ENCODE data around the gene RPS27A. TPM values are rescaled to one million over a fixed set of nuclear protein-coding genes. Genes with fewer than 3 reads are reported as not detected.
"Not testable (repeated sequence)": the region's sequence is repeated elsewhere in the genome, so short reads cannot be mapped to it uniquely, and the experiment has no call there.

RPS27A gene
- total and polyA plus RNA-seq, 7 donors = 1,474 to 3,968 (median 2,433) TPM

DNA sequence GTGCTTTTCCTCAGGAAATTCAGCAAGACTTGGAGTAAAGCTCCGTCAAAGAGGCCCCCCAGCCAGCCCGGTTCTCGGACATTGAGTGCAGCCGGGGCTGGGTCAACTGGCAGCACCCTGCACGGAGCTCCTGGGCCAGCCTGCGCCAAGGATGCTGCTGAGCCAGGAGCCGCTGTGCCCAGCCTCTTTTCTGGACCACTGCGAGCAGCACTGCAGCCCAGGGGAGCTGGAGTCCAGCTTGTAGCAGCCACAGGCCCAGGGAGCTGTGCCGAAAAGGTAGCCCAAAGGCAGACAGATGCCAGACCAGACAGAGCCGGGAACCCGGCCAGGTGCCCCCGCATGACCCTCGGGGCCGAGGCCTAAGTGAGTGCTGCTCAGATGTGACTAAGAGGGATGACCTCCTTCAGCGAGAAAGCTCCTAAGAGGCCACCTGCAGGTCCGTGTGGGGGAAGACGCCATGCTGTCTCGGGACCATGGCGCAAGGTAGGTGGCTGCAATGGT lies 7.7 kb upstream of the RPS27A start:
- H3K27me3 ChIP-seq = no peaks in the 10 kb centered on the region
- WGBS, 2 donors = 91% methylated on average over 19 of the region's 19 CpGs
- TF ChIP-seq EP300 (IDR thresholded peaks at IDR 0.05) = no peak
- no peak for TF ChIP-seq POLR2A (IDR thresholded peaks at IDR 0.05)
- intact Hi-C loops (cut with DNase I) = no loop called here
- no peak for DNase-seq
- peak overlapping the region; percentile 1 to 97 (median 92) for H3K27ac ChIP-seq
- no peaks in the 10 kb centered on the region for H3K9me3 ChIP-seq
- no peaks in the 10 kb centered on the region for H3K36me3 ChIP-seq
- H3K4me1 ChIP-seq = peaks cover 0 to 21% (median 11%) of the 10 kb centered on the region in 4 donors
- H3K4me3 ChIP-seq = no peak overlapping the region

DNA sequence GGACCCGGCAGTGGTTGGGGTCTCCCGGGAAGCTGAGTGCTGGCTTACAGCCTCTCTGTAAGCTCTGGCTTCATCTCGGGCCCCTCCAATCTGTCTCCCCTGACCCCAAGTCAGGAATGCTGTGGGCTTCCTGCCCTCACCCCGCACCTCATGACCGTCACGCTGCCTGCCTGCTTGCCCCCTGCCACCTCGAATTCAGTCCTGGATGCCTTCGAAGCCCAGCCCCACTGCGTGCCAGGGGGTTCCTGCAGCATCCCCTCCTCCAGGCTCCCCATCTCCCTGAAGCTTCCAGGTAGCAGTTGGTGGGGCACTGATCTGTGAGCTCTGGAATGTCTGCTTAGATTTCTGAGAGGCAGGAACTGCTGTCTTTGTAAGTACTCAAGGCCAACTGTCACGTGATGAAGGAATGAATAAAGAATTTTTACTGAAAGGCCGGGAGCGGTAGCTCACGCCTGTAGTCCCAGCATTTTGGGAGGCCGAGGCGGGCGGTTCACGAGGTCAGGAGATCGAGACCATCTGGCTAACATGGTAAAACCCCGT lies 6.9 kb upstream of the RPS27A start:
- DNase-seq = no peak

DNA sequence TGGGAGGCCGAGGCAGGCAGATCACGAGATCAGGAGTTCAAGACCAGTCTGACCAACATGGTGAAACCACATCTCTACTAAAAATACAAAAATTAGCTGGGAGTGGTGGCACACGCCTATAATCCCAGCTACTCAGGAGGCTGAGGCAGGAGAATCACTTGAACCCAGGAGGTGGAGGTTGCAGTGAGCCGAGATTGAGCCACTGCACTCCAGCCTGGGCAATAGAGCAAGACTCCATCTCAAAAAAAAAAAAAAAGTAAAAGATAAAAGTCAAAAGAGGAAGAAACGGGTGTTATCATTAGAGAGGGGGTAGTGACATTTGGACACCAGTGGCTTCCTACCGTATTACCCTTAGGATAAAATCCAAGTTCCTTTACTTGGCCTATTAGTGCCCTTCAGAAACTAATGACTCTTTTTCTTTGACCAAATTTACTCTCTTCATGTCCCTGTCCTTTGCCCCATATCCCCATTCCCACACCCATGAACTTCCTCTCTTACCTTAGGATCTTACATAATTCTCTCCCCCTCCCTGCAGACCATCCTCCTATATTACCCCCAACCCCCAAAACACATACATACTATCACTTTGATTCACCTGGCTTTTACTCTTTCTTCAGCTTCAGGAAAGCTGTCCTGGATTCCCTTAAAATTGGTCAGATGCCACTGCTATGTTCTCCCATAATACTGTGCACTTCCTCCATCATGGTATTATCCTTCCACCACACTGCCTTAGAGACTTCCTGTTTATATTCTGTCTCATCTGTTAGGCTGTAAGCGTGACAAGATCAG lies 4.9 kb upstream of the RPS27A start:
- 76 to 85% methylated on average over 7 of the region's 7 CpGs for WGBS, 2 donors
- H3K36me3 ChIP-seq; H3K27ac ChIP-seq; DNase-seq; H3K27me3 ChIP-seq; intact Hi-C loops (cut with DNase I); H3K4me3 ChIP-seq; H3K9me3 ChIP-seq: not testable (repeated sequence)
- peaks cover 0 to 32% (median 12%) of the 10 kb centered on the region in 4 donors for H3K4me1 ChIP-seq

More for the DNA sequence above, 6.9 kb upstream of the RPS27A start:
- H3K9me3 ChIP-seq = no peaks in the 10 kb centered on the region
- no peak overlapping the region for H3K4me3 ChIP-seq
- H3K4me1 ChIP-seq = peaks cover 0 to 21% (median 11%) of the 10 kb centered on the region in 4 donors
- 86 to 92% methylated on average over 19 of the region's 19 CpGs for WGBS, 2 donors
- H3K36me3 ChIP-seq = no peaks in the 10 kb centered on the region
- H3K27me3 ChIP-seq = no peaks in the 10 kb centered on the region
- TF ChIP-seq POLR2A (IDR thresholded peaks at IDR 0.05) = no peak
- no peak for TF ChIP-seq POLR2AphosphoS5 (IDR thresholded peaks at IDR 0.05)
- TF ChIP-seq EP300 (IDR thresholded peaks at IDR 0.05) = no peak
- TF ChIP-seq, protein P1, sequence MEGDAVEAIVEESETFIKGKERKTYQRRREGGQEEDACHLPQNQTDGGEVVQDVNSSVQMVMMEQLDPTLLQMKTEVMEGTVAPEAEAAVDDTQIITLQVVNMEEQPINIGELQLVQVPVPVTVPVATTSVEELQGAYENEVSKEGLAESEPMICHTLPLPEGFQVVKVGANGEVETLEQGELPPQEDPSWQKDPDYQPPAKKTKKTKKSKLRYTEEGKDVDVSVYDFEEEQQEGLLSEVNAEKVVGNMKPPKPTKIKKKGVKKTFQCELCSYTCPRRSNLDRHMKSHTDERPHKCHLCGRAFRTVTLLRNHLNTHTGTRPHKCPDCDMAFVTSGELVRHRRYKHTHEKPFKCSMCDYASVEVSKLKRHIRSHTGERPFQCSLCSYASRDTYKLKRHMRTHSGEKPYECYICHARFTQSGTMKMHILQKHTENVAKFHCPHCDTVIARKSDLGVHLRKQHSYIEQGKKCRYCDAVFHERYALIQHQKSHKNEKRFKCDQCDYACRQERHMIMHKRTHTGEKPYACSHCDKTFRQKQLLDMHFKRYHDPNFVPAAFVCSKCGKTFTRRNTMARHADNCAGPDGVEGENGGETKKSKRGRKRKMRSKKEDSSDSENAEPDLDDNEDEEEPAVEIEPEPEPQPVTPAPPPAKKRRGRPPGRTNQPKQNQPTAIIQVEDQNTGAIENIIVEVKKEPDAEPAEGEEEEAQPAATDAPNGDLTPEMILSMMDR (IDR thresholded peaks at IDR 0.05) = no peak
- intact Hi-C loops (cut with DNase I) = no loop called here
- peak overlapping the region in 1 of 4 donors; percentile 88 for H3K27ac ChIP-seq

DNA sequence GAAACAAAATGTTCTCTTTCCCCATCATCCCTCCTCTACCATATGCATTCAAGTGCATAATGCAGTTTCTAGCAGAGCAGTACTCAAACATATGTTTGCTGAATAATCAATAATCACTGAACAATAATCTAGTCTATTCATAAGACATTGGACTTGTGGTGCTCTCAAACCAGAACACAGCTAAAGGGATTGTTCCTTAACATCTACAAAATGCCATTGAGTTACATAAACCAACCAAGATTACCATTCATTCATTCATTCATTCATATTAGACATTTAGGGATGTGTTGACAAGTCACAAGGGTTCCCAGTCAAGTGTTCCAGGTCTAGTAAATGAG lies 4.3 kb upstream of the RPS27A start:
- intact Hi-C loops (cut with DNase I) = no loop called here

DNA sequence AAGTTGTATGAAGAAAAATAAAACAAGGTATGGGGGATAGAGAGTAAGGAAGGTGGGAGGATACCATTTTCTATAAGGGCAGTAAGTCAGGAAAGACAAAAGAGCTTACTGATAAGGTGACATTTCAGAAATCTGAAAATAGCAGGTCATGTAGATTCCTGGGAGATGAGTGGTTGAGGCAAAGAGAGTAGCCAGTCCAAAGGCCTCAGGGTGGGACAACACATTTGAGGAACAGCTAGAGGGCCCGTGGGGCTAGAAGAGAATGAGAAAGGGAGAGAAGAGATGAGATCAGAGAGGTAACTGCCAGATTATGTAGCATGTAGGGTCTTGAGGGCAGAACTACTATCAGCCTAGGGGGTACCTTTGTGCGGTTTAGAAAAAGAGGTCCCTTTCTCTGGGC lies 3.3 kb upstream of the RPS27A start:
- H3K27ac ChIP-seq = no peak overlapping the region
- H3K4me3 ChIP-seq = no peak overlapping the region
- intact Hi-C loops (cut with DNase I) = no loop called here
- peaks cover 0 to 45% (median 18%) of the 10 kb centered on the region in 4 donors for H3K4me1 ChIP-seq
- H3K27me3 ChIP-seq = no peaks in the 10 kb centered on the region
- no peaks in the 10 kb centered on the region for H3K9me3 ChIP-seq
- 93 to 94% methylated on average over 2 of the region's 2 CpGs for WGBS, 2 donors
- peaks cover 1 to 5% (median 3%) of the 10 kb centered on the region in 4 donors for H3K36me3 ChIP-seq
- no peak for DNase-seq
- TF ChIP-seq POLR2A (IDR thresholded peaks at IDR 0.05) = no peak
- TF ChIP-seq, protein P1 (IDR thresholded peaks at IDR 0.05) = no peak
- no peak for TF ChIP-seq EP300 (IDR thresholded peaks at IDR 0.05)
- TF ChIP-seq POLR2AphosphoS5 (IDR thresholded peaks at IDR 0.05) = no peak

More for the DNA sequence above, 4.3 kb upstream of the RPS27A start:
- Histone ChIP-seq H3K27me3 (no peaks in the 10 kb centered on the region), H3K4me3 (no peak overlapping the region), H3K9me3 (no peaks in the 10 kb centered on the region), H3K36me3 (no peaks in the 10 kb centered on the region), H3K4me1 (peaks cover 0 to 35% (median 8%) of the 10 kb centered on the region in 4 donors), H3K27ac (no peak overlapping the region)
- TF ChIP-seq, protein P1 (IDR thresholded peaks at IDR 0.05) = no peak
- no peak for TF ChIP-seq POLR2AphosphoS5 (IDR thresholded peaks at IDR 0.05)
- no peak for TF ChIP-seq POLR2A (IDR thresholded peaks at IDR 0.05)
- TF ChIP-seq EP300 (IDR thresholded peaks at IDR 0.05) = no peak
- DNase-seq = no peak

Data from sigmoid colon (tissue), 7 donors.